Measurements from ENCODE around the gene PRPF6. TPM values are rescaled to one million over a fixed set of nuclear protein-coding genes. Genes with fewer than 3 reads are reported as not detected.

PRPF6 gene
- total and polyA plus RNA-seq, 2 of the 13 experiments (the other 11 are each of a cell fraction or from before 2014, with no cell fraction given) = 63.7 to 101 TPM

GRCh38 chr20:64035933-64036345, 55.0 kb downstream of the PRPF6 start, which contains the start of gene C20orf204 (continued):
- TF ChIP-seq SOX13 (IDR thresholded peaks at IDR 0.05) = peak; percentile 19; the same call in 1 of the 2 replicates
- TF ChIP-seq SOX13 (CRISPR knock-in tag; conservative IDR thresholded peaks at IDR 0.05 in 1 of 2, IDR thresholded peaks at IDR 0.05 in 1 of 2) = peak in 1 of 2 experiments; percentile 72; a peak in 1 of 4 replicates
- TF ChIP-seq SNAI1 (CRISPR knock-in tag; IDR thresholded peaks at IDR 0.05; ENCODE audit: borderline replicate concordance) = no peak
- 0 out of 2 replicates have a peak, but pooled peaks have one; percentile 50 for TF ChIP-seq RERE (CRISPR knock-in tag; IDR thresholded peaks at IDR 0.05; ENCODE audit: low read depth)
- TF ChIP-seq, protein P1, sequence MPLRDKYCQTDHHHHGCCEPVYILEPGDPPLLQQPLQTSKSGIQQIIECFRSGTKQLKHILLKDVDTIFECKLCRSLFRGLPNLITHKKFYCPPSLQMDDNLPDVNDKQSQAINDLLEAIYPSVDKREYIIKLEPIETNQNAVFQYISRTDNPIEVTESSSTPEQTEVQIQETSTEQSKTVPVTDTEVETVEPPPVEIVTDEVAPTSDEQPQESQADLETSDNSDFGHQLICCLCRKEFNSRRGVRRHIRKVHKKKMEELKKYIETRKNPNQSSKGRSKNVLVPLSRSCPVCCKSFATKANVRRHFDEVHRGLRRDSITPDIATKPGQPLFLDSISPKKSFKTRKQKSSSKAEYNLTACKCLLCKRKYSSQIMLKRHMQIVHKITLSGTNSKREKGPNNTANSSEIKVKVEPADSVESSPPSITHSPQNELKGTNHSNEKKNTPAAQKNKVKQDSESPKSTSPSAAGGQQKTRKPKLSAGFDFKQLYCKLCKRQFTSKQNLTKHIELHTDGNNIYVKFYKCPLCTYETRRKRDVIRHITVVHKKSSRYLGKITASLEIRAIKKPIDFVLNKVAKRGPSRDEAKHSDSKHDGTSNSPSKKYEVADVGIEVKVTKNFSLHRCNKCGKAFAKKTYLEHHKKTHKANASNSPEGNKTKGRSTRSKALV (CRISPR knock-in tag; IDR thresholded peaks at IDR 0.05) = peak; percentile 72; the same call in 1 of the 2 replicates
- 0 out of 2 replicates have a peak, but pooled peaks have one; percentile 19 for TF ChIP-seq MIER3 (CRISPR knock-in tag; IDR thresholded peaks at IDR 0.05; ENCODE audit: borderline replicate concordance)
- TF ChIP-seq ZFP36L1 (CRISPR knock-in tag; IDR thresholded peaks at IDR 0.05) = peak; percentile 87; the same call in 1 of the 2 replicates
- TF ChIP-seq ZKSCAN8 (CRISPR knock-in tag; IDR thresholded peaks at IDR 0.05; ENCODE audit: borderline replicate concordance) = peak; percentile 67; the same call in 1 of the 2 replicates
- no peak for TF ChIP-seq TP53 (CRISPR knock-in tag; conservative IDR thresholded peaks at IDR 0.05)
- TF ChIP-seq SMAD9 (CRISPR knock-in tag; IDR thresholded peaks at IDR 0.05) = 0 out of 2 replicates have a peak, but pooled peaks have one; percentile 21
- peak; percentile 67; the same call in 1 of the 2 replicates for TF ChIP-seq BCL6 (CRISPR knock-in tag; IDR thresholded peaks at IDR 0.05)
- no peak for TF ChIP-seq MATR3 (CRISPR knock-in tag; IDR thresholded peaks at IDR 0.05)
- 0 out of 2 replicates have a peak, but pooled peaks have one; percentile 53 for TF ChIP-seq SMAD1 (CRISPR knock-in tag; IDR thresholded peaks at IDR 0.05; ENCODE audit: borderline replicate concordance, low read depth)
- peak; percentile 77 to 80; a peak in 2 of 4 replicates for TF ChIP-seq HMGXB4 (CRISPR knock-in tag; IDR thresholded peaks at IDR 0.05; ENCODE audit: borderline replicate concordance in 1 of 2, low read depth in 1 of 2)
- TF ChIP-seq THRA (CRISPR knock-in tag; IDR thresholded peaks at IDR 0.05; ENCODE audit: borderline replicate concordance) = peak; percentile 71; the same call in 1 of the 2 replicates
- peak; percentile 10; the same call in 1 of the 2 replicates for TF ChIP-seq E2F5 (CRISPR knock-in tag; conservative IDR thresholded peaks at IDR 0.05)

Data from HepG2 (cell line).